ENCODE measurements around the gene TMEM33.
A peak's percentile ranks its signal among the peaks of the same experiment; 100 is the strongest.
"Not testable (repeated sequence)": the region's sequence is repeated elsewhere in the genome, so short reads cannot be mapped to it uniquely, and the experiment has no call there.

Gene TMEM33

DNA sequence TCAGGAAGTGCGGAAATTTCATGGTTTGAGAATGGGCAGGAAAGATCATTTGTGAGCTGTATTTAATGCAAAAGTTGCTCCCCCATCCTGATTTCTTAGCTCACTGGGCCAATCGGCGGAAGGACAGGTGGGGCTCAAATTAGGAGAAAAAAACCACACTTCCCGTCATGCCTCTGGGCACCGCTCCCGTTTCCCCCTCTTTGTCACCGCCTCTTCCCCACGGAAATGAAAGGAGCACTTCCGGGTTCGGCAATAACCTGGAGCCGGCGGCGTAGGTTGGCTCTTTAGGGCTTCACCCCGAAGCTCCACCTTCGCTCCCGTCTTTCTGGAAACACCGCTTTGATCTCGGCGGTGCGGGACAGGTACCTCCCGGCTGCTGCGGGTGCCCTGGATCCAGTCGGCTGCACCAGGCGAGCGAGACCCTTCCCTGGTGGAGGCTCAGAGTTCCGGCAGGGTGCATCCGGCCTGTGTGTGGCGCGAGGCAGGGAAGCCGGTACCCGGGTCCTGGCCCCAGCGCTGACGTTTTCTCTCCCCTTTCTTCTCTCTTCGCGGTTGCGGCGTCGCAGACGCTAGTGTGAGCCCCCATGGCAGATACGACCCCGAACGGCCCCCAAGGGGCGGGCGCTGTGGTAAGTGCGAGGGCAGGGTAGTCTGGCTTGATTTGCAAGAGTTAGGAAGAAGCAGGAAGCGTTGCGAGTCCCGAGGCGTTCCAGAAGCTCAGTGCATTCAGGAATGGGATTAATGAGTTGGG, at the start of gene TMEM33:
Gene TMEM33 (plus strand): TSS at position 529 of the 751 bp plus-strand sequence. CDS start 56 bp downstream, at position 585.
- peak; percentile 15 to 76 for DNase-seq

DNA sequence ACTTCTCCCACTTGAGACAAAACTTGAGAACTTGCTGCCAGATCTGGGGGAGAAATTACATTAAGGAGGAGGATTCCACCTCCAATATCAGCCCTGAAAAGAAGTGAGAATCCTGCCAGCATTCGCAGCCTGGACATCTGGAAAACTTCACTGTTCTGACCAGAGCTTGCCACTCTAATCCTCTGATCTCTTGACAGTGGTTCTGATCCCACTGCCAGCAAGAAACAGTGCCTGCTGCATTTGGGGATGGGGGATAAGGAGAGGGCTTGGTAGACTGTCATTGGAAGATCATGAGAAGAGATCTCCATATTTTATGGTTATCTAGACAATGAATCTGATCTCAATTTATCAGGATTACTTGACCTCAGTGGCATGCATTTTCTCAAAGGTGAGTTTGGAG, 49.8 kb upstream of the TMEM33 start:
- DNase-seq = no peak

- no peak for DNase-seq
Measured at GRCh38 chr4:41887277-41887676, 48.0 kb upstream of the TMEM33 start.

- DNase-seq = no peak
Measured at GRCh38 chr4:41887821-41888686, 47.2 kb upstream of the TMEM33 start.

DNA sequence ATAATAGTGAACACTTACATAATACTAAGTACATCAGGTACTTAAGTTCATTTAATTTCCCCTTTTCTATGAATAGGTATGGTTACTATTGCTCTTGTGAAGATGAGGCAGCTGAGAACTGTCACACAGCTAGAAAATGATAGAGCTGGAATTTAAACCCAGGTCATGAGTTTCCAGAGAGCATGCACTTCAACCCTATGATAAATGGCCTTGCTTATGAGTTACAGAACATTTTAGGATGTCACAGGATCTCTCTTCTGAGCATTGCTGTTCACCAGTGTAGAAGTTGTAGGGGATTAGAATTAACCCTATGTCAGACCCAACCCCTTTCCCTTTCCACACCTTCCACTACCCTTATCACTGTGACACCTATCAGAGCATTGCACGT, 46.5 kb upstream of the TMEM33 start:
- DNase-seq = no peak

GRCh38 chr4:41889317-41889716, 45.9 kb upstream of the TMEM33 start:
- no peak for DNase-seq

DNA sequence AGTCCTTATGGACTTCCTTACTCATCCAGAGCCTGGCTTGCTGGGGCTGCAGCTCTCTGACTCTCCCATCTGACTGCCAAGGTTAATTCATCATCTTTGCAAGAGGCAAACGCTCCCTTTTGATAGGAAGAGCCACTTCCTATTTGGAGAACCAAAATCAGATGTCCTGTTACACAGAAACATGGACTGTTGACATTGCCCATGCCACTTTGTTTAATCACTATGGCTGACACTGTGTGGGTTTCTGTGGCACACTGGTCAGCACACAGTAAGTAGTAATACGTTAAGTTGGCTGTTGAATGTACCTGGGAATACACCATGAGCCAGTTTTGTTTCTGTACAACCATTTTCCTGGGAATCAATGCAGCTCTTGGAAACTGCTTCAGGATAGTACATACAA, 45.1 kb upstream of the TMEM33 start:
- DNase-seq = no peak

DNA sequence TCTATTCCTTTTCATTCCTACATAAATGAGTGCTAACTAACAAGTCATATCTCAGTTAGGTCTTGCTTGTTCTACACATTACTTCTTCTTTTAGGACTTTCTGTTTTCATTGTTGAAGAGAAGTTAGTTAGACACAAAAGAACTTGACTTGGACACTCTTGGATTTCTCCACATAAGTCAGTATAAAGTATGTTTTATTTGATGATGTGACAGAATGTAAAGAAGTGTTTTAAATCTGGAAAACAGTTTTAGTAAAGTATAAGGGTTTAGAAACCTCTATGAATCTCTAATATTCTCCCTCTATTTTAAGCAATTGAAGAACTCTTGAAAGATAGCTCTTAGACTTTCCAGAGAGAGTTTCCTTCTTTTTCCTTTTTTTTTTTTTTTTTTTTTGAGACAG, 38.6 kb upstream of the TMEM33 start:
- DNase-seq = no peak

- DNase-seq = no peak
Measured at GRCh38 chr4:41897698-41898097, 37.5 kb upstream of the TMEM33 start.

DNA sequence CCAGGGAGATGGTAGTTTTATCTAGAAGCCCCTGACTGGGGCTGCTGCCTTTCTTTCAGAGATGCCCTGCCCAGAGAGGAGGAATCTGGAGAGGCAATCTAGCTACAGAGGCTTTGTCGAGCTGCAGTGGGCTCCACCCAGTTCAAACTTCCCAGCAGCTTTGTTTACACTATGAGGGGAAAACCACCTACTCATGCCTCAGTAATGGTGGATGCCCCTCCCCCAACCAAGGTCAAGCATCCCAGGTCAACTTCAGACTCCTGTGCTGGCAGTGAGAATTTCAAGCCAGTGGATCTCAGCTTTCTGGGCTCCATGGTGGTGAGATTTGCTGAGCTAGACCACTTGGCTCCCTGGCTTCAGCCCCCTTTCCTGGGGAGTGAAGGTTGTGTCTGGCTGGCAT, 26.1 kb upstream of the TMEM33 start:
- DNase-seq = not testable (repeated sequence)

GRCh38 chr4:41912546-41912945, 22.7 kb upstream of the TMEM33 start:
- DNase-seq = no peak

DNA sequence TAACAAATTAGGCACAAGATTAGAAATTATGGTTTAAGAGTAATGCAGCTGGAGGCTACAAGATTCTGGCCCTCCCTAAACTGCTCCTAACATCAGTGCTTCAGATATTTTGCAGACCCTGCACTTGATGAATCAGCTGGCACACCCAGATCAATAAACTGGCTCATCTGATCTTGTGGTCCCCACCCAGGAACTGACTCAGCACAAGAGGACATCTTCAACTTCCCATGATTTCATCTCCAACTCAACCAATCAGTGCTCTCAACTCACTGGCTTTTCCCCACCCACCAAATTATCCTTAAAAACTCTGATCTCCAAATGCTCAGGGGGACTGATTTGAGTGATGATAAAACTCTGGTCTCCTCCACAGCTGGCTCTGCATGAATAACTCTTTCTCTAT, 21.7 kb upstream of the TMEM33 start:
- no peak for DNase-seq

GRCh38 chr4:41918278-41918677, 17.0 kb upstream of the TMEM33 start:
- no peak for DNase-seq

DNA sequence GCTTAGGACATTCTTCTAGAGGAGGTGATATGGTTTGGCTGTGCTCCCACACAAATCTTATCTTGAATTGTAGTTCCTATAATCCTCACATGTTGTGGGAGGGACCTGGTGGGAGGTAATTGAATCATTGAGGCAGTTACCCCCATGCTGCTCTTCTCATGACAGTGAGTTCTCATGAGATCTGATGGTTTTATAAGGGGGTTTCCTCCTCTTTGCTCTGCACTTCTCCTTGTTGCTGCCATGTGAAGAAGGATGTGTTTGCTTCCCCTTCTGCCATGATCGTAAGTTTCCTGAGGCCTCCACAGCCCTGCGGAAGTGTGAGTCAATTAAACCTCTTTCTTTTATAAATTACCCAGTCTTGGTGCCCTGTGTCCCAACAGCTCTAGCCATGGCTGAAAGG, 14.8 kb upstream of the TMEM33 start:
- DNase-seq = not testable (repeated sequence)

- DNase-seq = no peak
Measured at GRCh38 chr4:41921476-41921875, 13.8 kb upstream of the TMEM33 start.

DNA sequence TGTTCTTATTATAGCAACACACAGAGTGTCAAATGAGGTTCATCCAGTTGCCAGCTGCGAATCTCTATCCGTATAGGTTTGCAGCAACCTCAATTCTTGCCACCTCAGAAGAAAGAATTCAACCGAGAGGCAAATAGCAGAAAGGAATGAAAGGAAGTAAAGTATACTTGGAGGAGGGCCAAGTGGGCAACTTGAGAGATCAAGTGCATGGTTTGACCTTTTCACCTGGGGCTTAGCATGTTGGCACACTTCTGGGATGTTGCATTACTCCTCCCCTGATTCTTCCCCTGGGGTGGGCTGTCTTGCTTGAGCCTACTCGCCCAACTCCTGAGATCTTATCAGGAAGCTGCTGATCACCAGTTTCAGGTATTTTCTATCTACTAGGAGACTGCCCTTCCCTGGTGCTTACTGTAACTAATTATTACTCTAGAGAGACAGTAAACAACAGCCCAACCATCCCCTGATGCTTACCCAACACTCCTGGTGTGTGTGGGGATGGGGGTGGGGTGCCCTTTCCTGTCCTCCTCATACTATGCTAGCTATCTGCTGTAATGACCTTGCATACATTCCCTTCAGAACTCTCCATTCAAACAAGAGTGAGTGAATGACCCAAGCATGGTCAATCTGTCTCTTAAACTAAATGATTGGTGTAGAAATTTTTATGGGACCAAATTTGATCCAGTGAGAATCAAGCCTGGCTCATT, 7.3 kb upstream of the TMEM33 start:
- DNase-seq = no peak

GRCh38 chr4:41930139-41930831, 4.9 kb upstream of the TMEM33 start:
- no peak for DNase-seq

GRCh38 chr4:41932988-41933387, 2.2 kb upstream of the TMEM33 start:
- no peak for DNase-seq

DNA sequence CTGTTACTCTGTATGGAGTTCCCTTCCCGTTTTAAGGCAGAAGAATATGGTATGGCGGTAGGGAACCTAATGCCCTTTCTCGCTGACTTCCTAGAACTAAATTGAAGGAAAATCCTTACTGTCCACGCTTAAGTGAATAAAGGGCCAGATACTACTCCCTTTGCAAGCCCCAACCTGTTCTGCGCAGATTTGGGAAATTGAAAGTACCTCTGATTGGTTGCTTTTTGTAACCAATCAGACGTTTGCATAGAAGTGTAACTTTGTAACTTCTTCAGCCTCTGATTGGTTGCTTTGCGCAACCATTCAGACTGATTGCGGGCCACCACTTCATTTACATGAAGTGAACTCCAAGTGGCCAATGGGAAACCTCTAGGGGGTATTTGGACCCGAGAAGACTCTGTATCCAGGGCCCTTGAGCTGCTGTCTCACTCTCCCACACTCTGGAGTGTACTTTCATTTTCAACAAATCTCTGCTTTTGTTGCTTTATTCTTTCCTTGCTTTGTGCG, 1.2 kb upstream of the TMEM33 start:
- no peak for DNase-seq

DNA sequence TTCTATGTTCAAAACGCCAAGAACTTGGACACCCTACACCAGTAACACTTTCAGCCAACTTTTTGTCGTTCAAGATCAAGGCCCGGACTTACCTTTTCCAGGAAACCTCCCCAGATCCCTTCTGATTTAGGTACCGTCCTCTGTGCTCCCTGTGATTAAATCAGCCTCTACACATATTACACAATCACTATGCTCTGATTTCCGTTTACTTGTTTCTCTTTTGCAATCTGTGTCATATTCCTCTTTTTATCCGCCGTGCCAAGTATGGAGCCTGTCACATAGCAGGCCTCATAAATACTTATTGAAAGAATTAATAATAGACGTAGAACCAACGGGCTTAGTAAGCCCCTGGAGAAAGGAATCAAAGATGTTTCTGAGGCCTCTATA, 722 bp upstream of the TMEM33 start:
- DNase-seq = no peak

DNA sequence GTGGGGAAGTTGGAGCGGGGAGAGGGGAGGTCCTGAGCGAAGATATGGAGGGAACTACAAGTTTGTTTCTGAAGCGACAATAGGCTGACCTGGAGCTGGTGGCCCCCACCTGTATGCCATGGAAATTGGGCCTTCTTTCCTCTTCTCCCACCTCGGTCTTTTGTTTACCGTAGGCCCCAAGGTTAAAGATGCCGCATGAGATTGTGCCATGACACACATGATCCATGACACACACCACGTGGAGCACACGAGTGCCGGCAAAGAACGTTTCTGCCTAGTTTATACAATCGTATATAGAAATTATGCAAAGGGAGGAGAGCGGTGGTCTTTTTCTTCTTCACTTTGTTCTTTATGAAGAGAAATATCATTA, 408 bp downstream of the TMEM33 start:
- DNase-seq = no peak

DNA sequence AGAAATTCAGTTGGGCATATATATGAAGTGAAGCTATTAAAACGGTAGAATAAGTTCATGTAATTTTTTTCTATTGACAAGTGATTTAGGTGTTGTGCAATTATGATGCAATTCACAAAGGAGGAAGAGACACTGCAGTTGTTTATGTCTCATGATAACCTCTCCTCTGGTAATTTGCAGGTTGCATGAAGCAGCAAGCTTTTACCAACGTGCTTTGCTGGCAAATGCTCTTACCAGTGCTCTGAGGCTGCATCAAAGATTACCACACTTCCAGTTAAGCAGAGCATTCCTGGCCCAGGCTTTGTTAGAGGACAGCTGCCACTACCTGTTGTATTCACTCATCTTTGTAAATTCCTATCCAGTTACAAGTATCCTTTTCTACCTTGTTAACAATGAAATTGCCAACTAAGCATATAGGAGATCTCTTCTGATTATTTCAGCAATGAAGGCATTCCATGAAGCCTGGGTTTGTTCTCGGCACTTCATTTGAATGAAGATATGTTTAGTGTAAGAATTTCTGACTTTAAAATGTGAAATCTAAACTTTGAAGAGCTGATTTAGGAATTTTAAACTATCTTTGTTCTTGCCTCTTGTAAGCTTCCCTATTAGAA, 3.9 kb downstream of the TMEM33 start:
- no peak for DNase-seq

Measured in cerebellar nuclear complex (tissue), 1 donor.